ENCODE data around the gene PAPPA2. TPM values are rescaled to one million over a fixed set of nuclear protein-coding genes. Genes with fewer than 3 reads are reported as not detected.

Gene PAPPA2
- total RNA-seq, 1 experiment from 2014 or later: 0.03 TPM

DNA sequence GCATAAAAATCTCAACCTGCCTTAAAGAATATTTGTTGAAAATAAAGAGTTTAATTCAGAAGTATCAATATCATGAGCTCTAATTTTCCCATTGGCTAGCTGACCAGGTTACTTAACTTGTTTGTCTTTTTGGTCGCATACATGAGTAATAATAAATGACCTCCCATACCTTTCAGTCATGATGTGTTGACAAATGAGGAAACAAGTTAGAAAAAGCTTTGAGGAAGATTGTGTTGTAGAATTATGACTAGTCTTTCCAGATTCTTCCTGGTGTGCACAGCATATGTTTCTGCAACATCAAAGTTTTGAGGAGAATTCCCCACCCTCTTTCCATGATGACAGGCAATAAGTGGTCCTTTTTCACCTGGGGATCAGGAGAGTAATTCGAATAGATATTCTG lies 17.6 kb upstream of the PAPPA2 start:
- no peak overlapping the region for H3K27ac ChIP-seq (ENCODE audit: low read length)
- H3K4me3 ChIP-seq (ENCODE audit: low read depth in 2 of 2, low read length in 2 of 2): no peak overlapping the region
- CTCF ChIA-PET: no interaction called here
- no peaks in the 10 kb centered on the region for H3K27me3 ChIP-seq (ENCODE audit: control insufficient read depth, insufficient read depth, low read length)
- in situ Hi-C loops (cut with HindIII; ENCODE audit: low pct_unique_long_range_greater_than_20kb, low sequenced_read_pairs): no loop called here
- H3K36me3 ChIP-seq (ENCODE audit: control insufficient read depth, insufficient read depth, low read length): no peaks in the 10 kb centered on the region
- no TSS peak for BruUV-seq (replicated peaks)
- TF ChIP-seq, protein P1, sequence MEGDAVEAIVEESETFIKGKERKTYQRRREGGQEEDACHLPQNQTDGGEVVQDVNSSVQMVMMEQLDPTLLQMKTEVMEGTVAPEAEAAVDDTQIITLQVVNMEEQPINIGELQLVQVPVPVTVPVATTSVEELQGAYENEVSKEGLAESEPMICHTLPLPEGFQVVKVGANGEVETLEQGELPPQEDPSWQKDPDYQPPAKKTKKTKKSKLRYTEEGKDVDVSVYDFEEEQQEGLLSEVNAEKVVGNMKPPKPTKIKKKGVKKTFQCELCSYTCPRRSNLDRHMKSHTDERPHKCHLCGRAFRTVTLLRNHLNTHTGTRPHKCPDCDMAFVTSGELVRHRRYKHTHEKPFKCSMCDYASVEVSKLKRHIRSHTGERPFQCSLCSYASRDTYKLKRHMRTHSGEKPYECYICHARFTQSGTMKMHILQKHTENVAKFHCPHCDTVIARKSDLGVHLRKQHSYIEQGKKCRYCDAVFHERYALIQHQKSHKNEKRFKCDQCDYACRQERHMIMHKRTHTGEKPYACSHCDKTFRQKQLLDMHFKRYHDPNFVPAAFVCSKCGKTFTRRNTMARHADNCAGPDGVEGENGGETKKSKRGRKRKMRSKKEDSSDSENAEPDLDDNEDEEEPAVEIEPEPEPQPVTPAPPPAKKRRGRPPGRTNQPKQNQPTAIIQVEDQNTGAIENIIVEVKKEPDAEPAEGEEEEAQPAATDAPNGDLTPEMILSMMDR (IDR thresholded peaks at IDR 0.05): no peak
- TF ChIP-seq, protein P2, sequence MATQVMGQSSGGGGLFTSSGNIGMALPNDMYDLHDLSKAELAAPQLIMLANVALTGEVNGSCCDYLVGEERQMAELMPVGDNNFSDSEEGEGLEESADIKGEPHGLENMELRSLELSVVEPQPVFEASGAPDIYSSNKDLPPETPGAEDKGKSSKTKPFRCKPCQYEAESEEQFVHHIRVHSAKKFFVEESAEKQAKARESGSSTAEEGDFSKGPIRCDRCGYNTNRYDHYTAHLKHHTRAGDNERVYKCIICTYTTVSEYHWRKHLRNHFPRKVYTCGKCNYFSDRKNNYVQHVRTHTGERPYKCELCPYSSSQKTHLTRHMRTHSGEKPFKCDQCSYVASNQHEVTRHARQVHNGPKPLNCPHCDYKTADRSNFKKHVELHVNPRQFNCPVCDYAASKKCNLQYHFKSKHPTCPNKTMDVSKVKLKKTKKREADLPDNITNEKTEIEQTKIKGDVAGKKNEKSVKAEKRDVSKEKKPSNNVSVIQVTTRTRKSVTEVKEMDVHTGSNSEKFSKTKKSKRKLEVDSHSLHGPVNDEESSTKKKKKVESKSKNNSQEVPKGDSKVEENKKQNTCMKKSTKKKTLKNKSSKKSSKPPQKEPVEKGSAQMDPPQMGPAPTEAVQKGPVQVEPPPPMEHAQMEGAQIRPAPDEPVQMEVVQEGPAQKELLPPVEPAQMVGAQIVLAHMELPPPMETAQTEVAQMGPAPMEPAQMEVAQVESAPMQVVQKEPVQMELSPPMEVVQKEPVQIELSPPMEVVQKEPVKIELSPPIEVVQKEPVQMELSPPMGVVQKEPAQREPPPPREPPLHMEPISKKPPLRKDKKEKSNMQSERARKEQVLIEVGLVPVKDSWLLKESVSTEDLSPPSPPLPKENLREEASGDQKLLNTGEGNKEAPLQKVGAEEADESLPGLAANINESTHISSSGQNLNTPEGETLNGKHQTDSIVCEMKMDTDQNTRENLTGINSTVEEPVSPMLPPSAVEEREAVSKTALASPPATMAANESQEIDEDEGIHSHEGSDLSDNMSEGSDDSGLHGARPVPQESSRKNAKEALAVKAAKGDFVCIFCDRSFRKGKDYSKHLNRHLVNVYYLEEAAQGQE (IDR thresholded peaks at IDR 0.05; ENCODE audit: insufficient read depth in 1 of 2, low read depth in 2 of 2, low read length in 1 of 2): no peak
- TF ChIP-seq POLR2AphosphoS5 (IDR thresholded peaks at IDR 0.05; ENCODE audit: low read depth, low read length): no peak
- TF ChIP-seq SIN3A (IDR thresholded peaks at IDR 0.05; ENCODE audit: borderline replicate concordance, insufficient read depth, low read depth, low read length): no peak
- TF ChIP-seq TCF7L2 (IDR thresholded peaks at IDR 0.05; ENCODE audit: low read depth, low read length): no peak
- intact Hi-C loops (cut with micrococcal nuclease; ENCODE audit: unreplicated experiment): no loop called here
- no peak for ATAC-seq
- H3K9me3 ChIP-seq (ENCODE audit: control insufficient read depth, insufficient read depth, low read depth, low read length): no peaks in the 10 kb centered on the region
- no peak for DNase-seq (ENCODE audit: low read depth, low spot score)
- POLR2A ChIA-PET: no interaction called here
- H3K4me1 ChIP-seq (ENCODE audit: control insufficient read depth, insufficient read depth, low read length): no peaks in the 10 kb centered on the region

DNA sequence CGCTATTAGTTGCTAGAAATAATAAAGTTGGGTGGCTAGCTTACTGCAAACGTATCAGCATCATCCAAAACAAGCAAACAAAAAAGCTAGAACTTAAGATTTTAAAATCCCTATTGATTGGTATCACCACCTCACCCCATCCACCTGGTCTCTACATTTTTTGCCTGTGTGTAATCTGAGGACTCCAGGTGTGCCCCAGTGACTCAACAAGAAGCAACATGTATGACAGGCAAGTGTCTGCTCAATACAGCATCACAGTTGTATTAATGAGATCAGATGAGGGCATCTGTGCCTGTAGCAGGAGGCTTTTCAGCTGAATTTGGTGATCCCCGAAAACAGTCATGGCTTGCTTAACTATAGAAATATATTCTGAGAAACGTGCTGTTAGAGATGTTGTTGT lies 14.6 kb upstream of the PAPPA2 start:
- BruUV-seq (replicated peaks): no TSS peak
- H3K27me3 ChIP-seq (ENCODE audit: control insufficient read depth, insufficient read depth, low read length): no peaks in the 10 kb centered on the region
- no peaks in the 10 kb centered on the region for H3K36me3 ChIP-seq (ENCODE audit: control insufficient read depth, insufficient read depth, low read length)
- H3K4me1 ChIP-seq (ENCODE audit: control insufficient read depth, insufficient read depth, low read length): no peaks in the 10 kb centered on the region
- ChIA-PET CTCF (no interaction called here), POLR2A (no interaction called here)
- intact Hi-C loops (cut with micrococcal nuclease; ENCODE audit: unreplicated experiment): no loop called here
- TF ChIP-seq, protein P1 (IDR thresholded peaks at IDR 0.05): no peak
- TF ChIP-seq SIN3A (IDR thresholded peaks at IDR 0.05; ENCODE audit: borderline replicate concordance, insufficient read depth, low read depth, low read length) (no peak), POLR2AphosphoS5 (IDR thresholded peaks at IDR 0.05; ENCODE audit: low read depth, low read length) (no peak), TCF7L2 (IDR thresholded peaks at IDR 0.05; ENCODE audit: low read depth, low read length) (no peak)
- TF ChIP-seq, protein P2 (IDR thresholded peaks at IDR 0.05; ENCODE audit: insufficient read depth in 1 of 2, low read depth in 2 of 2, low read length in 1 of 2): no peak
- in situ Hi-C loops (cut with HindIII; ENCODE audit: low pct_unique_long_range_greater_than_20kb, low sequenced_read_pairs): no loop called here
- DNase-seq (ENCODE audit: low read depth, low spot score) (no peak), ATAC-seq (no peak)
- H3K4me3 ChIP-seq (ENCODE audit: low read depth in 2 of 2, low read length in 2 of 2): no peak overlapping the region
- H3K9me3 ChIP-seq (ENCODE audit: control insufficient read depth, insufficient read depth, low read depth, low read length): no peaks in the 10 kb centered on the region
- H3K27ac ChIP-seq (ENCODE audit: low read length): no peak overlapping the region
